Cardiac fibroblast (primary cell): ENCODE results near the gene CC2D2A.

Experiments used
- DNase-seq, 2 donors: peaks; one replicate each; pipeline versions ENCODE4 v3.0.0 to v3.0.0-alpha.2; 2010; ENCODE audit warnings: low read depth in 2 of 2
- H3K4me3 ChIP-seq, 2 donors: replicated peaks in 1 of 2; 1 replicate in 1 of 2; 2 replicates in 1 of 2; pipeline ENCODE4 v1.5.1; 2011; ENCODE audit warnings: low read depth in 2 of 2, low read length in 2 of 2, mild to moderate bottlenecking in 2 of 2, moderate library complexity in 1 of 2
- CTCF ChIP-seq: IDR thresholded peaks from one replicate; pipeline ENCODE4 v1.5.1; 2011; ENCODE audit warnings: low read depth, mild to moderate bottlenecking, low read length, inconsistent platforms

Gene CC2D2A

DNA sequence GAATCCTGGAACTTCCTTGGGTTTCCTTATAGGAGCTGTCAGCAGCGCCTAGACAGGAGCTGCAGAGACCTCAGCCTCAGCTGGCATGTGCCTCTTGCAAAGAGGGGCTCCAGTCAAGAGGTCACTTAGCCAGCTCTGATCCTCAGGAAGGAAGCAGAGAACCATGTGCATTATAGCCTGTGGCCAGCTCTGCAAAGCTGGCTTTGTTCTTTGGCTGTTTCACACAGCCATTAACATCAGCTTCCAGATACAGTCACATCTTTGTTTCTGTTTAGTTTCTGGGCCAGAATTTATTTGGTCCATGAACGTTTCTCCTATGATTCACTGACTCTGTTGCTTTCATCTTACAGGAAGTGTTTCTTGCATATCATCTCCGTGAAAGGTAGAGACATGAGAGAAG is 92.4 kb downstream of the CC2D2A start:
- DNase-seq = no peak
- H3K4me3 ChIP-seq = no peak overlapping the region
- TF ChIP-seq CTCF = no peak

DNA sequence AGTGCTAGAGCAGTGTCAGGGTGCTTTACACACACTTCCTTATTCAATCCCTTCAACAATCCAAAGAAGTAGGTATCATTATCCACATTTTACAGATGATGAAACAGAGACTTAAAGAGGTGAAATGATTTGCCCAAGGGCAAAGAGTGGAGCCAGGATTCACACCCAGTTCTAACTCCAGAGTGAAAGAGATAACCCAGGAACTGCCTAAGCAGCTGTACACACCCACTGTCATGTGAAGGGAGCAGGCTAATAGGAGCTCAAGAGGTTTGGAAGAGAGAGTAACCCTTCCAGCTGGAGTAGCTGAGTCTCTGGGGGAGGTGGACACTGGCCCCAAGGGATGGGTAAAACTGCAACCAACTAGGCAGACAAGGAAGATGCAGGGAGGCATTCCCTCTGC is 92.9 kb downstream of the CC2D2A start:
- no peak overlapping the region for H3K4me3 ChIP-seq
- no peak for DNase-seq
- TF ChIP-seq CTCF = no peak

GRCh38 chr4:15563871-15564270 is 94.2 kb downstream of the CC2D2A start:
- TF ChIP-seq CTCF = no peak
- no peak overlapping the region for H3K4me3 ChIP-seq
- no peak for DNase-seq

DNA sequence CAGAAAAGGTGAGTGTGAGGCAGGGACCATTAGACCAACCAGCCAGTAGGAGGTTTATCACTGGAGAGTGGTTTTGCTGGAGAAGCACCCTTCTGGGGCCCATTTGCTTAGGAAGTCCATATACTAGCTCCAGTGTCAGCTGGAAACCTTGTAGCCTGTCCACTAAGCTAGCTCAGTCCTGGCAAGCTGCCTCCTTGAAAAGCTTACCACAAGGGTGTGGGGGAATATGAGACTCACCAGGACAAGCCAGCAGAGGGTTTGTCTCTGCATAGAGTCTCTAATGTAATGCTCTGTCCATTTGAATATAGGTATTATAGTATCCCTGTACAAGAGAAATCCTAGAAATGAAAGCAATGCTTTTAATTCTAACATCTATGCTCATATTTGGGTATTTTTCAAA is 99.1 kb downstream of the CC2D2A start:
- no peak for DNase-seq
- H3K4me3 ChIP-seq = no peak overlapping the region
- no peak for TF ChIP-seq CTCF

DNA sequence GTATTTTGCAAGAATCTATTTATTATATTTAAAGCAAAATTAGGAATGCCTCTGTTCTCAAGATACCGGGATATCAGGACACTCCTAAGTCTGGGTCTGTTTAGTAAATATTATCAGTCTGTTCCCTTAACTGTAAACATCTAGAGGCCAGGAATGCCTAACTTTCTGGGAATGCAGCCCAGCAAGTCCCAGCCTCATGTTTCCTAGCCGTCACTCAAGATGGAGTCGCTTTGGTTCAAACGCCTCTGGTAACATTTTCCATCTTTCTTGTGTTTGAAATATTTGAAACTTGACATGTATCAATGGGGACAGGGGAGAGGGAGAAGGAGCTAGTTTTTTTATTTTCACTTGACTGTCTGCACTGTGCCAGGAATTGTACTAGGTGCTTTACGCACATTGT is 100.1 kb downstream of the CC2D2A start:
- no peak overlapping the region for H3K4me3 ChIP-seq
- no peak for DNase-seq
- no peak for TF ChIP-seq CTCF

DNA sequence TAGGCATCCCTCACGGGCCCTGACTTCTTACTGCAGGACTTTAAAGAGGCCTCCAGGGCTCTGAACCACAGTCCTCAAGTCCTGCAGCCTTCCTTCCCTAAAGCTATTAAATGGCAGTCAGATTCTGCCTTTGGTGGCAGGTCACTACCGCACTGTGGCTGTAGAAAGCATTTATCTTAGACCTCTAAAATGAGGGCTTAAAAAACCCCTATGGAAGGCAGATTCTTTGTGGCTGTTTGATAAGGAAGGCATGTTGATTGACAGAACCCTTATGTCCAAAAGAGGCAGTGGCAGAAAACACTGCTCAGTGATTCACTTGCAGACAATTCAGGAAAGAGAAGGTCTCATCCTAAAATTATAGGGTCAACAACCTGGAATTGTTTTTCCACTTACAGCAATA is 106.3 kb downstream of the CC2D2A start:
- TF ChIP-seq CTCF = no peak
- no peak for DNase-seq
- H3K4me3 ChIP-seq = no peak overlapping the region

DNA sequence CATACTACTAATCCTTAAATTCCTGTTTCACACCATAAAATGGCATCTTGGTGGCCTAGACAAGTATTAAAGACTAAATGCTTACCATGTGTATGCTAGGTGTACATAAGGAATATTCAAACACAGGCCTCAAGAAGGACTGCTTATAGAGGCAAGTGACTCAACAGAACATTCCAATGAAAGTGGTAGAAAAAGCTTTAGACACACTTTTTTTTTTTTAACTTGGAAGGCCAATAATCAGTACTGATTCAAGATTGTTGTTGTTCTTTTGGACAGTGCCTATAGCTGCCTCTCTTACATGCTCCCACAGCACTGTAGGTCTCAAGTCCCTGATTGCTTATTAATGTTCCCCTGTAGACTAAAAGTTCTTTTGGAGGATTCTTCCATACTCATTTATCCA is 107.8 kb downstream of the CC2D2A start:
- DNase-seq = peak in 1 of 2 donors; percentile 33
- no peak for TF ChIP-seq CTCF
- no peak overlapping the region for H3K4me3 ChIP-seq
